Measurements from ENCODE around the gene TSTD2. TPM values are rescaled to one million over a fixed set of nuclear protein-coding genes. Genes with fewer than 3 reads are reported as not detected.
A peak's percentile ranks its signal among the peaks of the same experiment; 100 is the strongest.
"Not testable (repeated sequence)": the region's sequence is repeated elsewhere in the genome, so short reads cannot be mapped to it uniquely, and the experiment has no call there.

Gene TSTD2
- total RNA-seq, 1 donor from 2014 or later, result 17.5 TPM

- Mint-ChIP-seq H3K36me3 (ENCODE audit: low read depth, unreplicated experiment) (peaks cover 21% of the 10 kb centered on the region), H3K4me1 (ENCODE audit: unreplicated experiment) (peaks cover 7% of the 10 kb centered on the region), H3K27me3 (ENCODE audit: unreplicated experiment) (peaks cover 6% of the 10 kb centered on the region), H3K4me3 (ENCODE audit: unreplicated experiment) (peak overlapping the region; percentile 29), H3K9me3 (ENCODE audit: unreplicated experiment) (peaks cover 4% of the 10 kb centered on the region), H3K27ac (ENCODE audit: unreplicated experiment) (peak overlapping the region; percentile 23)
- TF ChIP-seq CTCF (IDR thresholded peaks at IDR 0.05; ENCODE audit: unreplicated experiment), result no peak
- no peak for DNase-seq (ENCODE audit: low spot score)
Measured at GRCh38 chr9:97627624-97628023, 5.5 kb downstream of the TSTD2 start.

GRCh38 chr9:97625620-97626019 lies 7.5 kb downstream of the TSTD2 start:
- no peak overlapping the region for H3K27ac Mint-ChIP-seq (ENCODE audit: unreplicated experiment)
- no peak overlapping the region for H3K4me3 Mint-ChIP-seq (ENCODE audit: unreplicated experiment)
- TF ChIP-seq CTCF (IDR thresholded peaks at IDR 0.05; ENCODE audit: unreplicated experiment), result no peak
- peaks cover 1% of the 10 kb centered on the region for H3K27me3 Mint-ChIP-seq (ENCODE audit: unreplicated experiment)
- H3K9me3 Mint-ChIP-seq (ENCODE audit: unreplicated experiment), result peaks cover 4% of the 10 kb centered on the region
- H3K36me3 Mint-ChIP-seq (ENCODE audit: low read depth, unreplicated experiment), result peaks cover 39% of the 10 kb centered on the region
- no peaks in the 10 kb centered on the region for H3K4me1 Mint-ChIP-seq (ENCODE audit: unreplicated experiment)
- DNase-seq (ENCODE audit: low spot score), result no peak

GRCh38 chr9:97623946-97624345 lies 9.2 kb downstream of the TSTD2 start:
- peaks cover 45% of the 10 kb centered on the region for H3K36me3 Mint-ChIP-seq (ENCODE audit: low read depth, unreplicated experiment)
- DNase-seq (ENCODE audit: low spot score), result no peak
- H3K9me3 Mint-ChIP-seq (ENCODE audit: unreplicated experiment), result peaks cover 4% of the 10 kb centered on the region
- TF ChIP-seq CTCF (IDR thresholded peaks at IDR 0.05; ENCODE audit: unreplicated experiment), result no peak
- no peak overlapping the region for H3K27ac Mint-ChIP-seq (ENCODE audit: unreplicated experiment)
- peak overlapping the region; percentile 17 for H3K4me3 Mint-ChIP-seq (ENCODE audit: unreplicated experiment)
- no peaks in the 10 kb centered on the region for H3K27me3 Mint-ChIP-seq (ENCODE audit: unreplicated experiment)
- no peaks in the 10 kb centered on the region for H3K4me1 Mint-ChIP-seq (ENCODE audit: unreplicated experiment)

- H3K4me3 Mint-ChIP-seq (ENCODE audit: unreplicated experiment); H3K4me1 Mint-ChIP-seq (ENCODE audit: unreplicated experiment); H3K9me3 Mint-ChIP-seq (ENCODE audit: unreplicated experiment); H3K27ac Mint-ChIP-seq (ENCODE audit: unreplicated experiment); H3K27me3 Mint-ChIP-seq (ENCODE audit: unreplicated experiment); DNase-seq (ENCODE audit: low spot score): not testable (repeated sequence)
- H3K36me3 Mint-ChIP-seq (ENCODE audit: low read depth, unreplicated experiment), result peaks cover 45% of the 10 kb centered on the region
Measured at GRCh38 chr9:97622483-97622882, 10.7 kb downstream of the TSTD2 start.

GRCh38 chr9:97620063-97620462 lies 13.1 kb downstream of the TSTD2 start:
- not testable (repeated sequence) for H3K4me1 Mint-ChIP-seq (ENCODE audit: unreplicated experiment); H3K27ac Mint-ChIP-seq (ENCODE audit: unreplicated experiment); H3K4me3 Mint-ChIP-seq (ENCODE audit: unreplicated experiment); H3K9me3 Mint-ChIP-seq (ENCODE audit: unreplicated experiment); DNase-seq (ENCODE audit: low spot score); H3K27me3 Mint-ChIP-seq (ENCODE audit: unreplicated experiment)
- peaks cover 45% of the 10 kb centered on the region for H3K36me3 Mint-ChIP-seq (ENCODE audit: low read depth, unreplicated experiment)

GRCh38 chr9:97617939-97618416 lies 15.2 kb downstream of the TSTD2 start:
- Mint-ChIP-seq H3K27ac (ENCODE audit: unreplicated experiment) (no peak overlapping the region), H3K4me1 (ENCODE audit: unreplicated experiment) (no peaks in the 10 kb centered on the region), H3K4me3 (ENCODE audit: unreplicated experiment) (no peak overlapping the region), H3K27me3 (ENCODE audit: unreplicated experiment) (no peaks in the 10 kb centered on the region), H3K9me3 (ENCODE audit: unreplicated experiment) (peaks cover under 1% of the 10 kb centered on the region), H3K36me3 (ENCODE audit: low read depth, unreplicated experiment) (peaks cover 29% of the 10 kb centered on the region)
- DNase-seq (ENCODE audit: low spot score), result no peak
- no peak for TF ChIP-seq CTCF (IDR thresholded peaks at IDR 0.05; ENCODE audit: unreplicated experiment)
